MM.1S (cell line): ENCODE measurements around the gene SLC25A26.

Experiments
- DNase-seq: peaks from one replicate; pipeline ENCODE4 v3.0.0-alpha.2; 2015
- H2AFZ ChIP-seq: fragments of 300-600 bp; sonication (generic); 2 replicates; pipeline ENCODE4 v1.6.0; 2016; ENCODE audit warnings: antibody characterized with exemption, low read length
- H3F3A ChIP-seq: fragments of 300-600 bp; sonication (generic); 2 replicates; pipeline ENCODE4 v1.6.1; 2016; ENCODE audit warnings: mild to moderate bottlenecking, antibody characterized with exemption, low read length, moderate library complexity, mixed read lengths; ENCODE audit not compliant: insufficient read depth
- H3K27ac ChIP-seq: fragments of 300-600 bp; sonication (generic); 2 replicates; pipeline ENCODE4 v1.5.1; 2016; ENCODE audit warnings: mild to moderate bottlenecking, low read length
- H3K27me3 ChIP-seq: fragments of 300-600 bp; sonication (generic); replicated peaks from 2 replicates; pipeline ENCODE4 v1.6.0; 2016; ENCODE audit warnings: low read length; ENCODE audit not compliant: insufficient read depth
- H3K36me3 ChIP-seq: fragments of 300-600 bp; sonication (generic); replicated peaks from 2 replicates; pipeline ENCODE4 v1.6.1; 2016; ENCODE audit warnings: mild to moderate bottlenecking, low read length, mixed read lengths; ENCODE audit not compliant: insufficient read depth
- H3K4me1 ChIP-seq: fragments of 300-600 bp; sonication (generic); 2 replicates; pipeline ENCODE4 v1.6.1; 2016; ENCODE audit warnings: low read length, mixed read lengths
- H3K4me2 ChIP-seq: fragments of 300-600 bp; sonication (generic); 2 replicates; pipeline ENCODE4 v1.6.0; 2016; ENCODE audit warnings: low read depth, low read length
- H3K4me3 ChIP-seq: fragments of 300-600 bp; sonication (generic); 2 replicates; pipeline ENCODE4 v1.5.1; 2016; ENCODE audit warnings: low read length, mixed read lengths
- H3K79me2 ChIP-seq: fragments of 300-600 bp; sonication (generic); 2 replicates; pipeline ENCODE4 v1.6.1; 2016; ENCODE audit warnings: mixed run types, low read length, mixed read lengths
- H3K9ac ChIP-seq: fragments of 300-600 bp; sonication (generic); 2 replicates; pipeline ENCODE4 v1.6.1; 2016; ENCODE audit warnings: low read length, mixed read lengths
- H3K9me2 ChIP-seq: fragments of 300-600 bp; sonication (generic); replicated peaks from 2 replicates; pipeline ENCODE4 v1.6.1; 2016; ENCODE audit warnings: mild to moderate bottlenecking, low read length, mixed read lengths; ENCODE audit not compliant: insufficient read depth
- H3K9me3 ChIP-seq: fragments of 300-600 bp; sonication (generic); replicated peaks from 2 replicates; pipeline ENCODE4 v1.6.1; 2016; ENCODE audit warnings: mild to moderate bottlenecking, low read length, mixed read lengths; ENCODE audit not compliant: insufficient read depth
- H4K20me1 ChIP-seq: fragments of 300-600 bp; sonication (generic); 2 replicates; pipeline ENCODE4 v1.6.1; 2016; ENCODE audit warnings: mild to moderate bottlenecking, low read length, moderate library complexity, mixed read lengths; ENCODE audit not compliant: insufficient read depth
- EZH2 ChIP-seq: fragments of 300-600 bp; sonication (generic); optimal IDR thresholded peaks from 2 replicates; pipeline ENCODE3; 2017; ENCODE audit warnings: low read depth, mild to moderate bottlenecking, antibody characterized with exemption, low read length, mixed read lengths
- EZH2phosphoT487 ChIP-seq: fragments of 300-600 bp; sonication (generic); IDR thresholded peaks from 2 replicates; pipeline ENCODE4 v1.6.1; 2018; ENCODE audit warnings: antibody characterized with exemption, low read length
- TF ChIP-seq, protein P1 (sequence below): fragments of 300-600 bp; sonication (generic); IDR thresholded peaks from 2 replicates; pipeline ENCODE4 v1.5.1; 2016; ENCODE audit warnings: antibody characterized with exemption, low read length, mixed read lengths

Gene SLC25A26

GRCh38 chr3:66196633-66197032, 24.2 kb upstream of the SLC25A26 start:
- H3K9ac ChIP-seq = no peak overlapping the region
- H3K9me3 ChIP-seq = no peaks in the 10 kb centered on the region
- no peaks in the 10 kb centered on the region for H3K4me1 ChIP-seq
- H3K79me2 ChIP-seq = no peaks in the 10 kb centered on the region
- no peaks in the 10 kb centered on the region for H4K20me1 ChIP-seq
- H2AFZ ChIP-seq = no peak overlapping the region
- no peaks in the 10 kb centered on the region for H3K27me3 ChIP-seq
- H3K27ac ChIP-seq = no peak overlapping the region
- H3K4me3 ChIP-seq = no peak overlapping the region
- H3K36me3 ChIP-seq = no peaks in the 10 kb centered on the region
- H3K4me2 ChIP-seq = no peak overlapping the region
- no peaks in the 10 kb centered on the region for H3K9me2 ChIP-seq
- TF ChIP-seq, protein P1, sequence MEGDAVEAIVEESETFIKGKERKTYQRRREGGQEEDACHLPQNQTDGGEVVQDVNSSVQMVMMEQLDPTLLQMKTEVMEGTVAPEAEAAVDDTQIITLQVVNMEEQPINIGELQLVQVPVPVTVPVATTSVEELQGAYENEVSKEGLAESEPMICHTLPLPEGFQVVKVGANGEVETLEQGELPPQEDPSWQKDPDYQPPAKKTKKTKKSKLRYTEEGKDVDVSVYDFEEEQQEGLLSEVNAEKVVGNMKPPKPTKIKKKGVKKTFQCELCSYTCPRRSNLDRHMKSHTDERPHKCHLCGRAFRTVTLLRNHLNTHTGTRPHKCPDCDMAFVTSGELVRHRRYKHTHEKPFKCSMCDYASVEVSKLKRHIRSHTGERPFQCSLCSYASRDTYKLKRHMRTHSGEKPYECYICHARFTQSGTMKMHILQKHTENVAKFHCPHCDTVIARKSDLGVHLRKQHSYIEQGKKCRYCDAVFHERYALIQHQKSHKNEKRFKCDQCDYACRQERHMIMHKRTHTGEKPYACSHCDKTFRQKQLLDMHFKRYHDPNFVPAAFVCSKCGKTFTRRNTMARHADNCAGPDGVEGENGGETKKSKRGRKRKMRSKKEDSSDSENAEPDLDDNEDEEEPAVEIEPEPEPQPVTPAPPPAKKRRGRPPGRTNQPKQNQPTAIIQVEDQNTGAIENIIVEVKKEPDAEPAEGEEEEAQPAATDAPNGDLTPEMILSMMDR = 0 out of 2 replicates have a peak, but pooled peaks have one; percentile 5
- TF ChIP-seq EZH2phosphoT487 = no peak
- TF ChIP-seq EZH2 = no peak
- no peak for DNase-seq
- H3F3A ChIP-seq = no peaks in the 10 kb centered on the region

DNA sequence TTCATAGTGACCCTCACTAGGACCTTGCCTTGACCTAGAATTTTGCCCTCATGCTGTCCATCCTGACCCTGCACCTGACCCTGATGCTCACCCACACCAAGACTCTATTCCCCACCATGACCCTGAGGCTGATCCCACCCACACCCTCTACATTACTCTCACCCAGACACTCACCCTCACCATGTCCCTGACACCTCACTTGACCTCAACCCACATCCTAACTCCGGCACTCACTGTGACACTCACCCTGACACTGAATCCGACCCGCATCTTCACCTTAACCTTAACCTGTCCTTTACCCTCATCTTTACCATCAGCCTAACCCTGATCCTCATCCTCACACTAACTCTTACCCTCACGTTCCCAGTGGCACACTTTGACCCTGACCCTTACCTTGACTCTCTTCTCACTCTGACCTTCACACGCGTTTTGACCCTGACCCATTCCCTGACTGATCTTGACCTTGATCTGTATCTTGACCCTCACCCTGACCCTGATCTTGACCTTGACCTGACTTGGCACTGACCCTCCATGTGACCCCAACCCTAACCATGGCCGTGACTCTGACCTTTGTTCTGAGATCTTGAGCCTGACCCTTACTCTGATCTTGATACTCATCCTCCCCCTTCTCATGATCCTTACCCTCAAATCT, 22.2 kb upstream of the SLC25A26 start:
- H3K4me3 ChIP-seq = no peak overlapping the region
- H3F3A ChIP-seq = no peaks in the 10 kb centered on the region
- no peak overlapping the region; the same call in 1 of the 2 replicates for H3K9ac ChIP-seq
- DNase-seq = no peak
- TF ChIP-seq EZH2phosphoT487 = no peak
- TF ChIP-seq, protein P1 = no peak
- no peak for TF ChIP-seq EZH2
- no peaks in the 10 kb centered on the region for H4K20me1 ChIP-seq
- no peak overlapping the region for H3K27ac ChIP-seq
- H3K79me2 ChIP-seq = no peaks in the 10 kb centered on the region
- H2AFZ ChIP-seq = no peak overlapping the region
- H3K4me1 ChIP-seq = no peaks in the 10 kb centered on the region
- no peaks in the 10 kb centered on the region for H3K9me2 ChIP-seq
- no peak overlapping the region for H3K4me2 ChIP-seq
- H3K27me3 ChIP-seq = no peaks in the 10 kb centered on the region
- H3K9me3 ChIP-seq = no peaks in the 10 kb centered on the region
- H3K36me3 ChIP-seq = no peaks in the 10 kb centered on the region

DNA sequence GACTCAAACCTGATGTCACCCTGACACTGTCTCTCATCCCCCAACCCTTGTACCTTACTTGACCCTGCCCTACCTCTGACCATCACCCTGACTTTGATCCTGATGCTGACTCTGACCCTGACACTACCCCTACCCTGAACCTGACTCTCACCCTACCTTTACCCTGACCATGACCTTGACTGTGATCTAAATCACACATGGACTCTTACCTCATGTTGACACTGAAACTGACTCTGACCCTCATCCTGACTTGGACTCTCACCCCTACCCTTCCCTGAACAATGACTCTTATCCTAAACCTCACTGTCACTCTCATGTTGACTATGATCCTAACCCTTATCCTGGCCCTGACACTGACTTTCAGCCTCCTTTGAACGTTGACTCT, 21.7 kb upstream of the SLC25A26 start:
- no peak overlapping the region for H3K9ac ChIP-seq
- H3F3A ChIP-seq = no peaks in the 10 kb centered on the region
- no peak overlapping the region for H2AFZ ChIP-seq
- no peaks in the 10 kb centered on the region for H3K36me3 ChIP-seq
- H3K4me2 ChIP-seq = no peak overlapping the region
- no peak for DNase-seq
- no peaks in the 10 kb centered on the region for H3K9me2 ChIP-seq
- H3K4me1 ChIP-seq = no peaks in the 10 kb centered on the region
- no peaks in the 10 kb centered on the region for H4K20me1 ChIP-seq
- no peaks in the 10 kb centered on the region for H3K79me2 ChIP-seq
- H3K27me3 ChIP-seq = no peaks in the 10 kb centered on the region
- TF ChIP-seq EZH2phosphoT487 = no peak
- TF ChIP-seq, protein P1 = no peak
- no peak for TF ChIP-seq EZH2
- H3K9me3 ChIP-seq = no peaks in the 10 kb centered on the region
- H3K27ac ChIP-seq = no peak overlapping the region
- H3K4me3 ChIP-seq = no peak overlapping the region
